ENCODE data around the gene SLC17A7. TPM values are rescaled to one million over a fixed set of nuclear protein-coding genes. Genes with fewer than 3 reads are reported as not detected.

The SLC17A7 gene
- total and polyA plus RNA-seq, 9 of the 15 experiments (the other 6 are each of a cell fraction or from before 2014, with no cell fraction given), result 1.1 to 15.7 (median 2.4) TPM

DNA sequence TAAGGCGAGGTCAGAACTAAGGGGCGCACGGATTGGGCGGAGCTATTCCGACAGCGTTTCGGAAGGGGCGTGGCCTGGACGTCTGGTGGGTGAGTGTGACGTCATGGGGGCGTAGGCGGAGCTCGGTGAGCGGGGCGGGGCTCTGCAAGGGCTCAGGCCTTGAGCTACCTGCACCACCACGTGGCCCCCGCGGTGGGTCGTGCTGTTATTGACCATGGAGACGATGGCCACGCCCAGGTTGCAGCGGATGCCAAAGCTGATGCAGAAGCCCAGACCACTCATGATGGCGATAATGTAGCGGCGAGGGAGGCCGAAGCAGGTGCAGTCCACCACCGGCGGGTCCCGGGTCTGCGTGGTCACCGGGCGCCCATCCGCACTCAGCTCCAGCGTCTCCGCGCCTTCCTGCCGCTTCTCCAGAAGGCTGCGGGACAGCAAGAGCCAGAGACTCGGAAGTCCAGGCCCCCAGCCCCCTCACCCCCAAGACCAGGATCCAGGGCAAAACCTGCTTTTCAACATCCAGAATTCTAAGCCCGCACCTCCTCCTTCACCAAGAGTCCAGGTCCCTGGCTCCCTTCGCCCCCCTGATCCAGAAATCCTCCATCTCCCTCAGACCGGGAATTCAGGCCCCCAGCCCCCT is 4.8 kb downstream of the SLC17A7 start (continued):
- TF ChIP-seq, protein P1, sequence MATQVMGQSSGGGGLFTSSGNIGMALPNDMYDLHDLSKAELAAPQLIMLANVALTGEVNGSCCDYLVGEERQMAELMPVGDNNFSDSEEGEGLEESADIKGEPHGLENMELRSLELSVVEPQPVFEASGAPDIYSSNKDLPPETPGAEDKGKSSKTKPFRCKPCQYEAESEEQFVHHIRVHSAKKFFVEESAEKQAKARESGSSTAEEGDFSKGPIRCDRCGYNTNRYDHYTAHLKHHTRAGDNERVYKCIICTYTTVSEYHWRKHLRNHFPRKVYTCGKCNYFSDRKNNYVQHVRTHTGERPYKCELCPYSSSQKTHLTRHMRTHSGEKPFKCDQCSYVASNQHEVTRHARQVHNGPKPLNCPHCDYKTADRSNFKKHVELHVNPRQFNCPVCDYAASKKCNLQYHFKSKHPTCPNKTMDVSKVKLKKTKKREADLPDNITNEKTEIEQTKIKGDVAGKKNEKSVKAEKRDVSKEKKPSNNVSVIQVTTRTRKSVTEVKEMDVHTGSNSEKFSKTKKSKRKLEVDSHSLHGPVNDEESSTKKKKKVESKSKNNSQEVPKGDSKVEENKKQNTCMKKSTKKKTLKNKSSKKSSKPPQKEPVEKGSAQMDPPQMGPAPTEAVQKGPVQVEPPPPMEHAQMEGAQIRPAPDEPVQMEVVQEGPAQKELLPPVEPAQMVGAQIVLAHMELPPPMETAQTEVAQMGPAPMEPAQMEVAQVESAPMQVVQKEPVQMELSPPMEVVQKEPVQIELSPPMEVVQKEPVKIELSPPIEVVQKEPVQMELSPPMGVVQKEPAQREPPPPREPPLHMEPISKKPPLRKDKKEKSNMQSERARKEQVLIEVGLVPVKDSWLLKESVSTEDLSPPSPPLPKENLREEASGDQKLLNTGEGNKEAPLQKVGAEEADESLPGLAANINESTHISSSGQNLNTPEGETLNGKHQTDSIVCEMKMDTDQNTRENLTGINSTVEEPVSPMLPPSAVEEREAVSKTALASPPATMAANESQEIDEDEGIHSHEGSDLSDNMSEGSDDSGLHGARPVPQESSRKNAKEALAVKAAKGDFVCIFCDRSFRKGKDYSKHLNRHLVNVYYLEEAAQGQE (IDR thresholded peaks at IDR 0.05; ENCODE audit: borderline replicate concordance), result peak; percentile 52; the same call in 1 of the 2 replicates
- TF ChIP-seq, protein P1 (CRISPR knock-in tag; IDR thresholded peaks at IDR 0.05; ENCODE audit: low read depth), result no peak
- TF ChIP-seq C11orf30 (IDR thresholded peaks at IDR 0.05; ENCODE audit: low read depth), result no peak
- TF ChIP-seq, protein P2, sequence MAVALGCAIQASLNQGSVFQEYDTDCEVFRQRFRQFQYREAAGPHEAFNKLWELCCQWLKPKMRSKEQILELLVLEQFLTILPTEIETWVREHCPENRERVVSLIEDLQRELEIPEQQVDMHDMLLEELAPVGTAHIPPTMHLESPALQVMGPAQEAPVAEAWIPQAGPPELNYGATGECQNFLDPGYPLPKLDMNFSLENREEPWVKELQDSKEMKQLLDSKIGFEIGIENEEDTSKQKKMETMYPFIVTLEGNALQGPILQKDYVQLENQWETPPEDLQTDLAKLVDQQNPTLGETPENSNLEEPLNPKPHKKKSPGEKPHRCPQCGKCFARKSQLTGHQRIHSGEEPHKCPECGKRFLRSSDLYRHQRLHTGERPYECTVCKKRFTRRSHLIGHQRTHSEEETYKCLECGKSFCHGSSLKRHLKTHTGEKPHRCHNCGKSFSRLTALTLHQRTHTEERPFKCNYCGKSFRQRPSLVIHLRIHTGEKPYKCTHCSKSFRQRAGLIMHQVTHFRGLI (CRISPR knock-in tag; IDR thresholded peaks at IDR 0.05), result no peak
- TF ChIP-seq, protein P3, sequence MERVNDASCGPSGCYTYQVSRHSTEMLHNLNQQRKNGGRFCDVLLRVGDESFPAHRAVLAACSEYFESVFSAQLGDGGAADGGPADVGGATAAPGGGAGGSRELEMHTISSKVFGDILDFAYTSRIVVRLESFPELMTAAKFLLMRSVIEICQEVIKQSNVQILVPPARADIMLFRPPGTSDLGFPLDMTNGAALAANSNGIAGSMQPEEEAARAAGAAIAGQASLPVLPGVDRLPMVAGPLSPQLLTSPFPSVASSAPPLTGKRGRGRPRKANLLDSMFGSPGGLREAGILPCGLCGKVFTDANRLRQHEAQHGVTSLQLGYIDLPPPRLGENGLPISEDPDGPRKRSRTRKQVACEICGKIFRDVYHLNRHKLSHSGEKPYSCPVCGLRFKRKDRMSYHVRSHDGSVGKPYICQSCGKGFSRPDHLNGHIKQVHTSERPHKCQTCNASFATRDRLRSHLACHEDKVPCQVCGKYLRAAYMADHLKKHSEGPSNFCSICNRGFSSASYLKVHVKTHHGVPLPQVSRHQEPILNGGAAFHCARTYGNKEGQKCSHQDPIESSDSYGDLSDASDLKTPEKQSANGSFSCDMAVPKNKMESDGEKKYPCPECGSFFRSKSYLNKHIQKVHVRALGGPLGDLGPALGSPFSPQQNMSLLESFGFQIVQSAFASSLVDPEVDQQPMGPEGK (CRISPR knock-in tag; IDR thresholded peaks at IDR 0.05; ENCODE audit: borderline replicate concordance), result no peak
- no peak for TF ChIP-seq TBP (optimal IDR thresholded peaks at IDR 0.05; ENCODE audit: low read depth, low read length)
- no peak for TF ChIP-seq GATAD2B (IDR thresholded peaks at IDR 0.05; ENCODE audit: borderline replicate concordance)
- no peak for TF ChIP-seq TCF7L2 (IDR thresholded peaks at IDR 0.05; ENCODE audit: low read depth, low read length)
- peak; percentile 91 for TF ChIP-seq NBN (IDR thresholded peaks at IDR 0.05; ENCODE audit: low read depth)
- TF ChIP-seq, protein P4, sequence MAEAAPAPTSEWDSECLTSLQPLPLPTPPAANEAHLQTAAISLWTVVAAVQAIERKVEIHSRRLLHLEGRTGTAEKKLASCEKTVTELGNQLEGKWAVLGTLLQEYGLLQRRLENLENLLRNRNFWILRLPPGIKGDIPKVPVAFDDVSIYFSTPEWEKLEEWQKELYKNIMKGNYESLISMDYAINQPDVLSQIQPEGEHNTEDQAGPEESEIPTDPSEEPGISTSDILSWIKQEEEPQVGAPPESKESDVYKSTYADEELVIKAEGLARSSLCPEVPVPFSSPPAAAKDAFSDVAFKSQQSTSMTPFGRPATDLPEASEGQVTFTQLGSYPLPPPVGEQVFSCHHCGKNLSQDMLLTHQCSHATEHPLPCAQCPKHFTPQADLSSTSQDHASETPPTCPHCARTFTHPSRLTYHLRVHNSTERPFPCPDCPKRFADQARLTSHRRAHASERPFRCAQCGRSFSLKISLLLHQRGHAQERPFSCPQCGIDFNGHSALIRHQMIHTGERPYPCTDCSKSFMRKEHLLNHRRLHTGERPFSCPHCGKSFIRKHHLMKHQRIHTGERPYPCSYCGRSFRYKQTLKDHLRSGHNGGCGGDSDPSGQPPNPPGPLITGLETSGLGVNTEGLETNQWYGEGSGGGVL (CRISPR knock-in tag; IDR thresholded peaks at IDR 0.05), result no peak
- TF ChIP-seq, protein P5, sequence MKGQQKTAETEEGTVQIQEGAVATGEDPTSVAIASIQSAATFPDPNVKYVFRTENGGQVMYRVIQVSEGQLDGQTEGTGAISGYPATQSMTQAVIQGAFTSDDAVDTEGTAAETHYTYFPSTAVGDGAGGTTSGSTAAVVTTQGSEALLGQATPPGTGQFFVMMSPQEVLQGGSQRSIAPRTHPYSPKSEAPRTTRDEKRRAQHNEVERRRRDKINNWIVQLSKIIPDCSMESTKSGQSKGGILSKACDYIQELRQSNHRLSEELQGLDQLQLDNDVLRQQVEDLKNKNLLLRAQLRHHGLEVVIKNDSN (CRISPR knock-in tag; IDR thresholded peaks at IDR 0.05), result peak; percentile 81
- TF ChIP-seq FOXP1 (CRISPR knock-in tag; IDR thresholded peaks at IDR 0.05), result no peak
